ENCODE data around the gene C1orf74. TPM values are rescaled to one million over a fixed set of nuclear protein-coding genes. Genes with fewer than 3 reads are reported as not detected.

The C1orf74 gene
- total RNA-seq, 4 donors from 2014 or later = 1.9 to 2.7 (median 2.3) TPM

DNA sequence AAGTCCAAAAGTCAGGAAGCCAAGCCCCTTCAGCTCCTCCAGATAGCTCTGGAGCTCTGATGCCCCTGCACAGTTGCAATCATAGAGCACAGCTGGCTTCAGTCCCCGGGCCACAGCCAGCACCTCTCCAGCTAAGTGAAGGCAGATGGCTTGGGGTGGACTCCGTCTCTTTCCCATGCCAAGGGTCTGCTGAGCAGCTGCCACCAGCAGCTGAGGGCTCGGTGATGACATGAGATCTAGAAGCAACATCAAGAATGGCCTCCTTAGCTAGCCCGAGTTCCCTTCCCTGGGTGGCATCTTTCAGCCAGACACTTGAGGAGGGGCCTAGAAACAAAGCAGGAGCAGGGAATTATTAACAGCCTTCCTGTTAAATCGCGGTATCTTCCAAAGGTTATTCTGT lies 973 bp downstream of the C1orf74 start:
- Histone ChIP-seq H3K36me3 (peaks cover 0 to 3% of the 10 kb centered on the region in 2 donors), H3K4me3 (replicated peaks in 1 of 3) (no peak overlapping the region), H3K9me3 (no peaks in the 10 kb centered on the region), H3K27me3 (no peaks in the 10 kb centered on the region), H3K4me1 (peaks cover 22 to 31% of the 10 kb centered on the region in 2 donors), H3K27ac (no peak overlapping the region)
- intact Hi-C loops (cut with DNase I) = no loop called here
- TF ChIP-seq, protein P1, sequence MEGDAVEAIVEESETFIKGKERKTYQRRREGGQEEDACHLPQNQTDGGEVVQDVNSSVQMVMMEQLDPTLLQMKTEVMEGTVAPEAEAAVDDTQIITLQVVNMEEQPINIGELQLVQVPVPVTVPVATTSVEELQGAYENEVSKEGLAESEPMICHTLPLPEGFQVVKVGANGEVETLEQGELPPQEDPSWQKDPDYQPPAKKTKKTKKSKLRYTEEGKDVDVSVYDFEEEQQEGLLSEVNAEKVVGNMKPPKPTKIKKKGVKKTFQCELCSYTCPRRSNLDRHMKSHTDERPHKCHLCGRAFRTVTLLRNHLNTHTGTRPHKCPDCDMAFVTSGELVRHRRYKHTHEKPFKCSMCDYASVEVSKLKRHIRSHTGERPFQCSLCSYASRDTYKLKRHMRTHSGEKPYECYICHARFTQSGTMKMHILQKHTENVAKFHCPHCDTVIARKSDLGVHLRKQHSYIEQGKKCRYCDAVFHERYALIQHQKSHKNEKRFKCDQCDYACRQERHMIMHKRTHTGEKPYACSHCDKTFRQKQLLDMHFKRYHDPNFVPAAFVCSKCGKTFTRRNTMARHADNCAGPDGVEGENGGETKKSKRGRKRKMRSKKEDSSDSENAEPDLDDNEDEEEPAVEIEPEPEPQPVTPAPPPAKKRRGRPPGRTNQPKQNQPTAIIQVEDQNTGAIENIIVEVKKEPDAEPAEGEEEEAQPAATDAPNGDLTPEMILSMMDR (IDR thresholded peaks at IDR 0.05) = no peak
- TF ChIP-seq POLR2A (IDR thresholded peaks at IDR 0.05) = no peak
- no peak for DNase-seq
- WGBS, 2 donors = 65 to 67% methylated on average over 5 to 6 of the region's 6 CpGs

DNA sequence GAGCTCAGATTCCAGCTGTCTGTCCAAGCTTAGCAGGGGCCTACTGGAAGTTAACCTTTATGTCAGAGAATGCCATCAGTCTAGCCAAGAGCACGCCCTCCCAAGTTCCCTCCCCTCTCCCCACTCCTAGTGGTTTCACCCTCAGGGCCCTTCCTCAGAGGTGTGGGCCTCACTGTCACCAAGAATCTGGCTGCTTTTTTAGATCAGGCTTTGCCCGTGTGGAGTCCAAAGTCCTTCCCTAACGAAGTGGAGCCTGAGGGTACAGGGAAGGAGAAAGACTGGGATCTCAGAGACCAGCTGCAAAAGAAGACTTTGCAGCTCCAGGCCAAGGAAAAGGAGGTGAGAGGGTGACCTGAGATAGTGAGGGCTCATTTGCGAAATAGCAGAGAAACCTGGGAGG lies 4.1 kb downstream of the C1orf74 start:
- Histone ChIP-seq H3K36me3 (no peaks in the 10 kb centered on the region), H3K9me3 (no peaks in the 10 kb centered on the region), H3K4me3 (replicated peaks in 1 of 3) (no peak overlapping the region), H3K4me1 (peaks cover 3 to 14% of the 10 kb centered on the region in 2 donors), H3K27ac (no peak overlapping the region), H3K27me3 (no peaks in the 10 kb centered on the region)
- WGBS, 2 donors = 84 to 94% methylated on average over 4 of the region's 4 CpGs
- no peak for DNase-seq
- TF ChIP-seq, protein P1 (IDR thresholded peaks at IDR 0.05) = no peak
- no peak for TF ChIP-seq POLR2A (IDR thresholded peaks at IDR 0.05)
- intact Hi-C loops (cut with DNase I) = no loop called here

DNA sequence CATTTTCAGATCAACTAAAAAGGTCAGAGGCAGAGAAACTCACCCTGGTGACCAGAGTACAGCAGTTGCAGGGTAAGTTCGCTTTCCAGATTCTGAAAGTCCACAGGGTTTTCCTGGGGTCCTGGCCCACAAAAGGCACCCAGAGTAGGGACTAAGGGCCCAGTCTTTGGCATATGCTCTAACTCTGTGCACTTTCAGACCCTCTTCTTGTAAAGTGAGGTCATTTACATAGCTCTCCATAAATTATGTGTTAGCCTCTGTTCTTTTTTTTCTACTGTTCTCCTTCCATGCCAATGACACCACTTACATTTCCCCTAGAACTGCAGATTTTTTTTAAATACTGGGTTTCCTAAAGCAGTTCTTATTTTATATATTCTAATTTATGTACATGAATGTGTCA lies 6.3 kb downstream of the C1orf74 start:
- intact Hi-C loops (cut with DNase I) = no loop called here
- Histone ChIP-seq H3K4me1 (no peaks in the 10 kb centered on the region), H3K27ac (no peak overlapping the region), H3K4me3 (replicated peaks in 1 of 3) (no peak overlapping the region), H3K36me3 (no peaks in the 10 kb centered on the region), H3K27me3 (no peaks in the 10 kb centered on the region), H3K9me3 (no peaks in the 10 kb centered on the region)
- DNase-seq = no peak
- TF ChIP-seq, protein P1 (IDR thresholded peaks at IDR 0.05) = no peak
- no peak for TF ChIP-seq POLR2A (IDR thresholded peaks at IDR 0.05)
- 96% methylated on average over 1 of the region's 1 CpG for WGBS, 2 donors

DNA sequence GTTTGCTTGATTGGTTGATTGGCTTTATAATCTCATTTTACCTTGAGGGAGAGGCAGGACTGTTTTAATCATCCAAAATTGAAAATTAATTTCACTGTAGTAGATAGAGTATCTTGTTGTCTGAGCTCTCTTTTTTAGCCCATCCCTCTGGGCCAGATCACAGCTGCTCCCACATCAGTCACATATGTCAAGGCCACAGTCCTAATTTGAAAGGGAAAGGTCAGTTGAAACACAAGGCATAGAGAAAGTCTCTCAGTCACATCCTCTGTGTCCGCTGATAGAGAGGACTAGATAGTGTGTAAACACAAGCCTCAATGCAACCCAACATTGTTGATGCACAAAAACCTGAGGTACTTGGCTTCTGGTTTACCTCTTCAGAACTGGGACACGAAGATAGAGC lies 6.8 kb downstream of the C1orf74 start:
- TF ChIP-seq, protein P1 (IDR thresholded peaks at IDR 0.05) = no peak
- no peak for TF ChIP-seq POLR2A (IDR thresholded peaks at IDR 0.05)
- H3K27me3 ChIP-seq = no peaks in the 10 kb centered on the region
- no peak overlapping the region for H3K27ac ChIP-seq
- DNase-seq = no peak
- WGBS, 2 donors = 89 to 93% methylated on average over 2 of the region's 2 CpGs
- no peaks in the 10 kb centered on the region for H3K4me1 ChIP-seq
- H3K36me3 ChIP-seq = no peaks in the 10 kb centered on the region
- no peak overlapping the region for H3K4me3 ChIP-seq (replicated peaks in 1 of 3)
- intact Hi-C loops (cut with DNase I) = no loop called here
- H3K9me3 ChIP-seq = no peaks in the 10 kb centered on the region

DNA sequence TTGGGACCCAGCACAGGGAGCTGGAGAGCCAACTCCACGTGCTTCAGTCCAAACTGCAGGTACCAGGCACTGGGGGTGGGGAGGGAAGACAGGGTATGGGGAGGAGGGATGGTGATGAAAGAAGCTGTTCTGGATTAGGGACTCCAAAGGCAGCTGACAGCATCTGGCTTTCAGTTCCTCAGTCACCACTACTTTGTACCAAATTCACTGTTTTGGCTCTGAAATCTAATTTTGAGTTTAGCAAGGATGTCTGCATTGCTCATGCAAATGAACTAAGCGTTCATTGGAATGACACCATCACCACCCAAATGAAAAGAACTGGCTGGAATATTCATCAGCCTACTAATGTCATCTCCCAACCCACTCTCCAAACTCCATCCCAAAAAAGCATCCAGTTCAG lies 8.7 kb downstream of the C1orf74 start:
- Histone ChIP-seq H3K27ac (no peak overlapping the region), H3K4me1 (no peaks in the 10 kb centered on the region), H3K9me3 (no peaks in the 10 kb centered on the region), H3K36me3 (no peaks in the 10 kb centered on the region), H3K27me3 (no peaks in the 10 kb centered on the region), H3K4me3 (replicated peaks in 1 of 3) (no peak overlapping the region)
- DNase-seq = no peak
- WGBS, 2 donors = 42 to 60% methylated on average over 2 of the region's 2 CpGs
- TF ChIP-seq POLR2A (IDR thresholded peaks at IDR 0.05) = no peak
- TF ChIP-seq, protein P1 (IDR thresholded peaks at IDR 0.05) = no peak
- intact Hi-C loops (cut with DNase I) = no loop called here

Data from thyroid gland (tissue), 4 donors.